Muscle layer of colon (tissue), 2 donors: ENCODE data around the gene C1orf159.
"Not testable (repeated sequence)": the region's sequence is repeated elsewhere in the genome, so short reads cannot be mapped to it uniquely, and the experiment has no call there.

Experiments used
- H3K27ac ChIP-seq: one replicate; pipeline ENCODE4 v1.7.0; 2013; ENCODE audit warnings: low read depth, mild to moderate bottlenecking, low read length, moderate library complexity
- H3K27me3 ChIP-seq, 2 donors: one replicate each; pipeline ENCODE4 v1.7.0; 2013; ENCODE audit warnings: low read length in 2 of 2, mild to moderate bottlenecking in 2 of 2; ENCODE audit not compliant: insufficient read depth in 2 of 2, control insufficient read depth in 1 of 2
- H3K36me3 ChIP-seq: one replicate; pipeline ENCODE4 v1.7.0; 2013; ENCODE audit warnings: mild to moderate bottlenecking, low read length; ENCODE audit not compliant: insufficient read depth
- H3K4me1 ChIP-seq: one replicate; pipeline ENCODE4 v1.7.0; 2013; ENCODE audit warnings: mild to moderate bottlenecking, low read length; ENCODE audit not compliant: insufficient read depth
- H3K4me3 ChIP-seq, 2 donors: one replicate each; pipeline ENCODE4 v1.7.0; 2013; ENCODE audit warnings: low read length in 2 of 2, low read depth in 1 of 2, mild to moderate bottlenecking in 1 of 2, moderate library complexity in 1 of 2
- H3K9ac ChIP-seq: one replicate; pipeline ENCODE4 v1.7.0; 2013; ENCODE audit warnings: low read length
- H3K9me3 ChIP-seq: one replicate; pipeline ENCODE4 v1.7.0; 2013; ENCODE audit warnings: mild to moderate bottlenecking, low read length
- donor health status: abdominal sarcoma.
- donor health status: Adenocarcinoma of cecum.

The C1orf159 gene

DNA sequence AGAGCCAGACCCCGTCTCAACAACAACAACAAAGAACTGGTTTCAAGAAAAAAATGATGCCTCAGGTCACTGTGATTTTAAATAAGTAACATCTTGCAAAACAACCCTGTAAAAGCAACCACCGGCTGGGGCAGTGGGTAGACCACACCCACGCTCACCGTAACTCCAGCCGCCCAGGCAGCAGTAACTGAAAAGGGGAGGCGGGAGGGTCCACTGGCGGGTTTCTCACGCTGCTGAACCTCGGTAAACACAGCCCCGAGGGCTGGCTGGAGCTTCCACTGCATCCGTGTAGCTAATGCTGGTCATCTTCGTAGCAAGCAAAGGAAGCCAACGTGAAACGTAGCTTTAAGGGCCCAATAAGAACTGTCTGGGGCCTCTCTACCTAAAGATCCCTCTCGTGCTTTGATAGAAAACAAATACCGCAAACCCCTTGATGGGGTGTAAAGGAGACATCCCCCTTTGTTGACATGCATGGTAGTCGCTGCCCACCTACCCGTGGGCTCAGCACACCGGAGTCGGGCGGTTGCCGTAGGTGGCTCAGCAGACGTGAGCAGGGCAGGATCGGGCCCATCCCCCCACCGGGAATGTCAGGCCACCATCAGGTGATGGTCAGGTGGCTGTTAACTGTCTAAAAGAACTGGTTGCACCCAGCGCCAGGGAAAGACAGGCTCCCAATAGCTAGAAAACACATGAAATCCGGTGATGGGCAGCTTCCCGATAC, 4.2 kb downstream of the C1orf159 start:
- Histone ChIP-seq H3K4me1 (peaks cover 5% of the 10 kb centered on the region), H3K9ac (no peak overlapping the region), H3K9me3 (no peaks in the 10 kb centered on the region), H3K27me3 (no peaks in the 10 kb centered on the region), H3K36me3 (no peaks in the 10 kb centered on the region), H3K27ac (no peak overlapping the region), H3K4me3 (no peak overlapping the region)

DNA sequence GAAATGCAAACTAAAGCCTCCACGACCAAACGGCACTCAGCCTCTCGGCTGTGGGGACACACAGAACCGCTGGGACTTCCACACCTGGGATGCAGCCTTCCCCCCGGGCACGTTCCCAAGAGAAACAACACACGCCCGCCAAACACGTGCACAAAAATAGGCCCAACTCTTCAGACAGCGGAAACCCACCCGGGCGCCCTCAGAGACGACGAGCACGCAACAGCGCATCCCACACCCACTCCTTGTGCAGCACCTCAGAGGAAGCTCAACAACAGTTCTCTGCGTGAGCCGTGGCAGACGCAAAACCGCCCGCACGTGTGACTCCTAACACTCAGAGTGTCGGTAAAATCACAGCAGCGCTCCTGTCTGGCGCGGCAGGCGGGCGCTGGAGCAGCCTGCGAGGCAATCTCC, 5.3 kb downstream of the C1orf159 start:
- no peak overlapping the region for H3K9ac ChIP-seq
- no peaks in the 10 kb centered on the region for H3K27me3 ChIP-seq
- H3K27ac ChIP-seq: no peak overlapping the region
- peaks cover 5% of the 10 kb centered on the region for H3K4me1 ChIP-seq
- H3K4me3 ChIP-seq: no peak overlapping the region
- no peaks in the 10 kb centered on the region for H3K36me3 ChIP-seq
- no peaks in the 10 kb centered on the region for H3K9me3 ChIP-seq

DNA sequence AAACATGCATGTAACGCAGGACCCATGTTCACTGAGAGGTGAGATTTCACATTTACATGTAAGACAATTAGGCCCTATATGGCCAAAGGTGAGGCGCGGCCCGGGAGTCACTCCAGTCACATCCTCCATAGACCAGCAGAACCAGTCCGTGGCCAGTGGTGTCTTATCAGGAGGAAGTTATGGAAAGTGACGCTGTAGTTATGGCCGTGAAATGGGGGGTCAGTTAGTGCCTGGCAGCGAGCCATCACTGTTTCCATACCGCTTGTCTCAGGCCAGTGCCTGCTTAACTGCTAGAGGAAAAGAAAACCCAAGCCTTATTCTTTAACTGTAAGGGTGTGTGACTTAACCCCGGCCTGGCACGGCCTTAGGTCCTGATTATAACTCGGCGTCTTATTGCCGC, 6.1 kb downstream of the C1orf159 start:
- no peak overlapping the region for H3K9ac ChIP-seq
- H3K27ac ChIP-seq: no peak overlapping the region
- peaks cover 1% of the 10 kb centered on the region for H3K4me1 ChIP-seq
- H3K9me3 ChIP-seq: no peaks in the 10 kb centered on the region
- no peaks in the 10 kb centered on the region for H3K27me3 ChIP-seq
- no peak overlapping the region for H3K4me3 ChIP-seq
- H3K36me3 ChIP-seq: no peaks in the 10 kb centered on the region

DNA sequence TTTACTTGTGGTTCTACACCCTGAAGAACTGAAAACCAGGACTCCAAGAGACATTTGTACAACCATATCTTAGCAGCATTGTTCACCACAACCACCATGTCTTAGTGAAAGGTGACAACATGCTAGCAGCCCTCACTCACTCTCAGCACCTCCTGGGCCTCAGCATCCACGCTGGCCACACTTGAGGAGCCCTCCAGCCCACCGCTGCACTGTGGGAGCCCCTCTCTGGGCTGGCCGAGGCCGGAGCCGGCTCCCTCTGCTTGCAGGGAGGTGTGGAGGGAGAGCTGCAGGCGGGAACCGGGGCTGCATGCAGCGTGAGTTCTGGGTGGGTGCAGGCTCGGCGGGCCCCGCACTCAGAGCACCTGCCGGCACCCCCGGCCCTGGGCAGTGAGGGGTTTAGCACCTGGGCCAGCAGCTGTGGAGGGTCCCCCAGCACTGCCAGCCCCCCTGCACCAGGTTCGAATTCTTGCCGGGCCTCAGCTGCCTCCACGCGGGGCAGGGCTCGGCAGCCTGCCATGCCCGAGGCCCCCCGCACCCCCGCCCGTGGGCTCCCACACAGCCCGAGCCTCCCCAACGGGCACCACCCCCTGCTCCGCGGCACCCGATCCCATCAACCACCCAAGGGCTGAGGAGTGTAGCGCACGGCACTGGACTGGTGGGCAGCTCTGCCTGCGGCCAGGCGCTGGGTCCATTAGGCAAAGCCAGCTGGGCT, 9.2 kb downstream of the C1orf159 start:
- H3K9ac ChIP-seq: no peak overlapping the region
- H3K4me1 ChIP-seq: no peaks in the 10 kb centered on the region
- no peak overlapping the region for H3K27ac ChIP-seq
- H3K36me3 ChIP-seq: no peaks in the 10 kb centered on the region
- no peak overlapping the region for H3K4me3 ChIP-seq
- H3K27me3 ChIP-seq: no peaks in the 10 kb centered on the region
- no peaks in the 10 kb centered on the region for H3K9me3 ChIP-seq

DNA sequence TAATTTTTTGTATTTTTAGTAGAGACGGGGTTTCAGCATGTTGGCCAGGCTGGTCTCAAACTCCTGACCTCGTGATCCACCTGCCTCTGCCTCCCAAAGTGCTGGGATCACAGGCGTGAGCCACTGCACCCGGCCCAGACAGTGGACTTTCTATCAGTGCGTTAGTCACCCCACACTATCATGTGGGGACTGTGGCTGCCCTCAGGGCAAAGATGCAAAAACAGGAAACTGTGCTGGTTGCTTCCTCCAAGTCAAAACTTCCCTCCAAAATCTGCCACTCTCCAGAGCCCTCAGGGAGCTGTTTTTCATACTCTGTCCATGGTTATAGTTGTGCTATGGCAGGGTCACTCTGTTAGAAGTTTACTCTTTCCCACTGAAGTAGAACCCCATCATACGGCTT, 11.7 kb downstream of the C1orf159 start:
- not testable (repeated sequence) for H3K9me3 ChIP-seq, H3K4me3 ChIP-seq, H3K27me3 ChIP-seq, H3K27ac ChIP-seq, H3K9ac ChIP-seq, H3K36me3 ChIP-seq, H3K4me1 ChIP-seq

DNA sequence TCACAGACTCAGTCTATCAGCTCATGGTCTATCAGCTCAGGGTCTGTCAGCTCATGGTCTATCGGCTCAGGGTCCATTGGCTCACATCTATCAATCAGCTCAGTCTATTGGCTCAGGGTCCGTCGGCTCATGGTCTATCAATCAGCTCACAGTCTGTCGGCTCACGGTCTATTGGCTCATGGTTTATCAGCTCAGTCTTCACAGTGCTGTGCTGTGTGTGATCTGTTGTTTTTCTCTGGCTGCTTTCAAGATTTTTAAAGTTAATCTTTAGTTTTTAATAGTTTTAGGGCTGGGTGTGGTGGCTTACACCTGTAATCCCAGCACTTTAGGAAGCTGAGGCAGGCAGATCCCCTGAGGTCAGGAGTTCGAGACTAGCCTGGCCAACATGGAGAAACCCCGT, 14.4 kb downstream of the C1orf159 start:
- H3K27me3 ChIP-seq: no peaks in the 10 kb centered on the region
- no peaks in the 10 kb centered on the region for H3K36me3 ChIP-seq
- H3K27ac ChIP-seq: no peak overlapping the region
- H3K4me1 ChIP-seq: no peaks in the 10 kb centered on the region
- H3K9ac ChIP-seq: no peak overlapping the region
- no peak overlapping the region for H3K4me3 ChIP-seq
- H3K9me3 ChIP-seq: no peaks in the 10 kb centered on the region

DNA sequence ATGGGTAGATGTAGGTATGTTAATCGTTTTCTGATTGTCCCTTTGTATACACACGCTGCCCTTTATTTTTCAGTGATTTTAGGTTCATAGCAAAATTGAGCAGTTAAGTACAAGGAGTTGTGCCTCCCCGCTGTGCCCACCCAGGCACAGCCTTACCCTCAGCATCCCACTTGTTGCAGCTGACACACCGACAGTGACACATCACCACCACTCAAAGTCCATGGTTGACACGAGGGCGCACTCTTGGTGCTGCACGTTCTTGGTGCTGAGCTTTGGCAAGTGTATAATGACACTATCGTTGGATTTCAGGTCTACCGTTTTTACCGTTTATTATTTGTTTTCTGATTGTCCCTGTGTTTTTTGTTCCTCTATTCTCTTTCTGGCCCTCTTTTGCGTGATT, 15.6 kb downstream of the C1orf159 start:
- H3K27me3 ChIP-seq: no peaks in the 10 kb centered on the region
- H3K9me3 ChIP-seq: no peaks in the 10 kb centered on the region
- H3K9ac ChIP-seq: no peak overlapping the region

DNA sequence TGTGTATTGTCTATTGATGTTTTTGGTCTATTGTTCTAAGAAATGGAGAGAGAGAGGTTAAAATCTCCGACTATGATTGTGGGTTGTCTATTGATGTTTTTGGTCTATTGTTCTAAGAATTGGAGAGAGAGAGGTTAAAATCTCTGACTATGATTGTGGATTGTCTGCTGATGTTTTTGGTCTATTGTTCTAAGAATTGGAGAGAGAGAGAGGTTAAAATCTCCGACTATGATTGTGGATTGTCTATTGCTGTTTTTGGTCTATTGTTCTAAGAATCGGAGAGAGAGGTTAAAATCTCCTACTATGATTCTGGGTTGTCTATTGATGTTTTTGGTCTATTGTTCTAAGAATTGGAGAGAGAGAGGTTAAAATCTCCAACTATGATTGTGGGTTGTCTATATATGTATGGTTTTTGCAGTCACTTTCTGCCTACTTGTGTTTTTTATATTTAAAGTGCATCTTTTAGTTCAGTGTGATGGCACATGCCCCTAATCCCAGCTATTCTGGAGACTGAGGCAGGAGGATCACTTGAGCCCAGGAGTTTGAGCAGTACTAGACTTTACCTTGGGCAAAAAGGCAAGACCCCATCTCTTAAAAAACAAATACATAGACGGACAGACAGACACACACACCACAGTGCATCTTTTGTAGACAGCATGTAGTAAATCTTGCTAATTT, 16.2 kb downstream of the C1orf159 start:
- no peak overlapping the region for H3K27ac ChIP-seq
- H3K4me3 ChIP-seq: no peak overlapping the region
- no peaks in the 10 kb centered on the region for H3K4me1 ChIP-seq
- H3K36me3 ChIP-seq: no peaks in the 10 kb centered on the region
- no peaks in the 10 kb centered on the region for H3K9me3 ChIP-seq
- H3K9ac ChIP-seq: no peak overlapping the region
- no peaks in the 10 kb centered on the region for H3K27me3 ChIP-seq

More for the DNA sequence above, 15.6 kb downstream of the C1orf159 start:
- H3K36me3 ChIP-seq: no peaks in the 10 kb centered on the region
- H3K27ac ChIP-seq: no peak overlapping the region
- no peaks in the 10 kb centered on the region for H3K4me1 ChIP-seq
- no peak overlapping the region for H3K4me3 ChIP-seq

DNA sequence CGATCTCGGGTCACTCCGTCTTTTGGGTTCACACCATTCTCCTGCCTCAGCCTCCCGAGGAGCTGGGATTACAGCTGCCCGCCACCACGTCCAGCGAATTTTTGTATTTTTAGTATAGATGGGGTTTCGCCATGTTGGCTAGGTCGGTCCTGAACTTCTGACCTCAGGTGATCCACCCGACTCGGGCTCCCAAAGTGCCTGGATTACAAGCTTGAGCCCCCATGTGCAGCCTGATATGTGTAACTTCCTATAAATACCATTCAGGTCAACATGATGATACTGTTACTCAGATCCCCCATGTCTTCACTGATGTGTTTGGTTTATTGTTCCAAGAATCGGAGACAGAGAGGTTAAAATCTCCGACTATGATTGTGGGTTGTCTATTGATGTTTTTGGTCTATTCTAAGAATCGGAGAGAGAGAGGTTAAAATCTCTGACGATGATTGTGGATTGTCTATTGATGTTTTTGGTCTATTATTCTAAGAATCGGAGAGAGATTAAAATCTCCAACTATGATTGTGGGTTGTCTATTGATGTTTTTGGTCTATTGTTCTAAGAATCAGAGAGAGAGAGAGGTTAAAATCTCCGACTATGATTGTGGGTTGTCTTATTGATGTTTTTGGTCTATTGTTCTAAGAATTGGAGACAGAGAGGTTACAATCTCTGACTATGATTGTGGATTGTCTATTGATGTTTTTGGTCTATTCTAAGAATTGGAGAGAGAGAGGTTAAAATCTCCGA, 17.0 kb downstream of the C1orf159 start:
- no peak overlapping the region for H3K27ac ChIP-seq
- no peaks in the 10 kb centered on the region for H3K9me3 ChIP-seq
- H3K27me3 ChIP-seq: no peaks in the 10 kb centered on the region
- H3K4me1 ChIP-seq: no peaks in the 10 kb centered on the region
- H3K4me3 ChIP-seq: no peak overlapping the region
- no peaks in the 10 kb centered on the region for H3K36me3 ChIP-seq
- no peak overlapping the region for H3K9ac ChIP-seq

DNA sequence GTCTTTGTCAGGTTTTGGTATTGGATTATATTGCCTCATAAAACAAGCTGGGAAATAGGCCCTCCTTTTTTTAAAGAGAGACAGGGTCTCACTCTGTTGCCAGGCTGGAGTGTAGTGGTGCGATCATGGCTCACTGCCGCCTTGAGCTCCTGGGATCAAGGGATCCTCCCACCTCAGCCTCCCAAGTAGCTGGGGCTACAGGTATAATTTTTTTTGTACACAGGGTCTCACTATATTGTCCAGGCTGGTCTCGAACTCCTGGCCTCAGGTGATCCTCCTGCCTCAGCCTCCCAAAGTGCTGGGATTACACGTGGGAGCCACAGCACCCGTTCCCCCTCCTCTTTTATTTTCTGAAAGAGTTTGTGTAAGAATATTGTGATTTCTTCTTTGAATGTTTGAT, 19.8 kb downstream of the C1orf159 start:
- not testable (repeated sequence) for H3K27me3 ChIP-seq, H3K36me3 ChIP-seq, H3K4me1 ChIP-seq, H3K27ac ChIP-seq, H3K9ac ChIP-seq, H3K9me3 ChIP-seq, H3K4me3 ChIP-seq

DNA sequence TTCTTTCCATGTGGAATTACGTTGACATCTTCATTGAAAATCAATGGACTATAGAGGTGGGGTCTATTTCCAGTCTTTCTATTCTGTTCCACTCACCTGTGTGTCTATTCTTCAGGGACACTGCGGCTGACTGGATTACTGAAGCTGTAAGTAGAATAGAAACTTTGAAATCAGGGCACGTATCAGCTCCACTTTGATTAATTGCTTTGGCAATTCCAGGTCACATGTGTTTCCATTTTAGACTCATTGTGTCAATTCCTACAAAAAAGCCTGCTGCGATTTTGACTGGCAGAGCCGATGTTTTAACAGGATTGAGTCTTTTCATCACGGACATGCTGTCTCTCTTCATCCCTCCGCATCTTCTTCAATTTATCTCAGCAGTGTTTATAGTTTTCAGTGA, 20.9 kb downstream of the C1orf159 start:
- H3K9me3 ChIP-seq: no peaks in the 10 kb centered on the region
- H3K9ac ChIP-seq: no peak overlapping the region
- H3K27ac ChIP-seq: no peak overlapping the region
- no peak overlapping the region for H3K4me3 ChIP-seq
- no peaks in the 10 kb centered on the region for H3K27me3 ChIP-seq
- H3K36me3 ChIP-seq: no peaks in the 10 kb centered on the region
- H3K4me1 ChIP-seq: no peaks in the 10 kb centered on the region
